WI38 (cell line): ENCODE data around the gene PARD3B.

Source experiments
- H3K4me3 ChIP-seq: 2 replicates; pipeline ENCODE4 v1.5.1; 2011; ENCODE audit warnings: low read depth, mild to moderate bottlenecking, control low read depth, low read length
- TF ChIP-seq, protein P1 (sequence below): IDR thresholded peaks from 2 replicates; pipeline ENCODE4 v1.5.1; 2012; ENCODE audit warnings: low read depth, mild to moderate bottlenecking, control low read depth, low read length

PARD3B gene

GRCh38 chr2:204667990-204668389, 122.7 kb downstream of the PARD3B start:
- TF ChIP-seq, protein P1, sequence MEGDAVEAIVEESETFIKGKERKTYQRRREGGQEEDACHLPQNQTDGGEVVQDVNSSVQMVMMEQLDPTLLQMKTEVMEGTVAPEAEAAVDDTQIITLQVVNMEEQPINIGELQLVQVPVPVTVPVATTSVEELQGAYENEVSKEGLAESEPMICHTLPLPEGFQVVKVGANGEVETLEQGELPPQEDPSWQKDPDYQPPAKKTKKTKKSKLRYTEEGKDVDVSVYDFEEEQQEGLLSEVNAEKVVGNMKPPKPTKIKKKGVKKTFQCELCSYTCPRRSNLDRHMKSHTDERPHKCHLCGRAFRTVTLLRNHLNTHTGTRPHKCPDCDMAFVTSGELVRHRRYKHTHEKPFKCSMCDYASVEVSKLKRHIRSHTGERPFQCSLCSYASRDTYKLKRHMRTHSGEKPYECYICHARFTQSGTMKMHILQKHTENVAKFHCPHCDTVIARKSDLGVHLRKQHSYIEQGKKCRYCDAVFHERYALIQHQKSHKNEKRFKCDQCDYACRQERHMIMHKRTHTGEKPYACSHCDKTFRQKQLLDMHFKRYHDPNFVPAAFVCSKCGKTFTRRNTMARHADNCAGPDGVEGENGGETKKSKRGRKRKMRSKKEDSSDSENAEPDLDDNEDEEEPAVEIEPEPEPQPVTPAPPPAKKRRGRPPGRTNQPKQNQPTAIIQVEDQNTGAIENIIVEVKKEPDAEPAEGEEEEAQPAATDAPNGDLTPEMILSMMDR, result no peak
- no peak overlapping the region for H3K4me3 ChIP-seq

GRCh38 chr2:204669382-204669781, 124.1 kb downstream of the PARD3B start:
- TF ChIP-seq, protein P1, result no peak
- H3K4me3 ChIP-seq, result no peak overlapping the region

DNA sequence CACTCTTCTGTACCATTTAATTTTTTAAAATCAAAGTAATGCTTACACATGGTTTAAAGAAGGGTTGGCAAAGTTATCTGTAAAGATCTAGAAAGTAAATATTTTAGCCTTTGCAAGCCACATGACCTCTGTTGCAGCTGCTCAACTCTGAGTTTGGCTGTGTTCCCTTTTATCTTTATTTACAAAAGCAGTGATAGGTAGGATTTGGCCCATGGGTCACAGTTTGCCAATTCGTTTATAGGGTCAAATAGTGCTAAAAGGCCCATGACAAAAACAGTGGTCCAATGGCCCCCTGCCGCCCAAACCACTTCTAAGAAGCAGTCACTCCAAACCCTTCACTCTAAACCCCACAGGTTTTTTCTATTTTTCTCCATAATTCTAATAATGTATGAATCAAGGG, 124.8 kb downstream of the PARD3B start:
- H3K4me3 ChIP-seq, result no peak overlapping the region
- TF ChIP-seq, protein P1, result no peak

GRCh38 chr2:204670756-204671155, 125.5 kb downstream of the PARD3B start:
- no peak overlapping the region for H3K4me3 ChIP-seq
- TF ChIP-seq, protein P1, result no peak

- TF ChIP-seq, protein P1, result no peak
- H3K4me3 ChIP-seq, result no peak overlapping the region
These were observed 127.5 kb downstream of the PARD3B start for GRCh38 chr2:204672772-204673171.

- no peak overlapping the region for H3K4me3 ChIP-seq
- TF ChIP-seq, protein P1, result no peak
These were observed 128.6 kb downstream of the PARD3B start for GRCh38 chr2:204673877-204674276.

GRCh38 chr2:204678031-204678430, 132.8 kb downstream of the PARD3B start:
- H3K4me3 ChIP-seq, result no peak overlapping the region
- TF ChIP-seq, protein P1, result no peak
